Left lung (tissue), 10 donors: ENCODE data around the gene SYNE2. TPM values are rescaled to one million over a fixed set of nuclear protein-coding genes. Genes with fewer than 3 reads are reported as not detected.

Experiments used
- ATAC-seq: fragments of 200-7000 bp; cut with Tn5 transposase; one replicate; pipeline ENCODE4 v1.9.1; 2020; ENCODE audit warnings: moderate library complexity
- DNase-seq, 4 donors: peaks; one replicate each; pipeline ENCODE4 v3.0.0-alpha.2; 2013 to 2020
- H3K27ac ChIP-seq, 2 donors: fragments of 200-600 bp; sonication (generic) in 1 of 2; one replicate each; pipeline versions ENCODE4 v1.5.0 to v1.8.0; 2020 to 2021
- H3K27me3 ChIP-seq, 2 donors: fragments of 200-600 bp; sonication (generic) in 1 of 2; one replicate each; pipeline versions ENCODE4 v1.5.0 to v1.8.0; 2020 to 2021
- H3K36me3 ChIP-seq, 2 donors: fragments of 200-600 bp; sonication (generic) in 1 of 2; one replicate each; pipeline versions ENCODE4 v1.5.0 to v1.8.0; 2020 to 2021
- H3K4me1 ChIP-seq, 2 donors: fragments of 200-600 bp; one replicate each; pipeline ENCODE4 v1.8.0; 2021
- H3K4me3 ChIP-seq, 2 donors: fragments of 200-600 bp; sonication (generic) in 1 of 2; one replicate each; pipeline versions ENCODE4 v1.5.0 to v1.8.0; 2020 to 2021; ENCODE audit warnings: mild to moderate bottlenecking in 1 of 2
- H3K9me3 ChIP-seq, 2 donors: fragments of 200-600 bp; sonication (generic) in 1 of 2; one replicate each; pipeline versions ENCODE4 v1.5.0 to v1.8.0; 2020 to 2021
- intact Hi-C, 2 donors: fragments of 100-400 bp; cut with DNase I; formaldehyde crosslinking; loops; one replicate each; pipeline versions ENCODE4 v1.11.2 to v1.14.2; 2022
- polyA plus RNA-seq, 6 donors: library from polyadenylated mRNA; unstranded; fragments of 120-200 nt; gene quantifications; one replicate each; pipeline ENCODE4 v1.2.1, GENCODE V29; 2013; ENCODE audit not compliant: insufficient read length in 6 of 6
- total RNA-seq, 2 donors: library from RNA; stranded (reverse); fragmentation: NEBNext Ultra II Directional; extraction: Animal tissue kit (Norgen Biotek cat#: 25700); gene quantifications; one replicate each; pipeline ENCODE4 v1.2.1, GENCODE V29; 2021
- TF ChIP-seq, protein P1 (sequence below), 2 donors: fragments of 200-600 bp; sonication (generic) in 1 of 2; IDR thresholded peaks; one replicate each; pipeline versions ENCODE4 v1.5.0 to v1.8.0; 2021; ENCODE audit warnings: antibody characterized with exemption in 2 of 2
- donor health status: DM: no; HTN: yes; CAD: no.
- donor health status: DM: no; HTN: no; CAD: no.

The SYNE2 gene
- total and polyA plus RNA-seq, 8 donors: 59.6 to 109 (median 88.5) TPM

DNA sequence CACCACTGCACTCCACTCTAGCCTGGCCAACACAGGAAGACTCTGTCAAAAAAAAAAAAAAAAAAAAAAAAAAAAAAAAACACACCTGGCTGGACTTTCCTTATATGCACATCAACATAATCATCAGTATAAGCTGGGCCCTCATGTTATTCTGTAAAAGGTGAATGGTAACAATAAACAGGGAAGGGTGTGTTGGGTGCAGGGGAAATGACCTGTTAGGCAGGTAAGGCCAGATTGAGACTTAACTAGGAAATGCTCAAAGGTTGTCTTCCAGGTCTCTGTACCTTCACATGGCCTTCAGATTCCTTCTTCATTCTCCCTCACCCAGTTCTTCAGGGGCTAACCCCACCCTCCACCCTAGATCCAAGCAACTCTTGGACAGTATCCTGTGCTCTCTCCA lies 393.9 kb downstream of the SYNE2 start:
- H3K9me3 ChIP-seq: no peaks in the 10 kb centered on the region
- H3K36me3 ChIP-seq: no peaks in the 10 kb centered on the region
- intact Hi-C loops: no loop called here
- DNase-seq: no peak
- no peak overlapping the region for H3K27ac ChIP-seq
- TF ChIP-seq, protein P1, sequence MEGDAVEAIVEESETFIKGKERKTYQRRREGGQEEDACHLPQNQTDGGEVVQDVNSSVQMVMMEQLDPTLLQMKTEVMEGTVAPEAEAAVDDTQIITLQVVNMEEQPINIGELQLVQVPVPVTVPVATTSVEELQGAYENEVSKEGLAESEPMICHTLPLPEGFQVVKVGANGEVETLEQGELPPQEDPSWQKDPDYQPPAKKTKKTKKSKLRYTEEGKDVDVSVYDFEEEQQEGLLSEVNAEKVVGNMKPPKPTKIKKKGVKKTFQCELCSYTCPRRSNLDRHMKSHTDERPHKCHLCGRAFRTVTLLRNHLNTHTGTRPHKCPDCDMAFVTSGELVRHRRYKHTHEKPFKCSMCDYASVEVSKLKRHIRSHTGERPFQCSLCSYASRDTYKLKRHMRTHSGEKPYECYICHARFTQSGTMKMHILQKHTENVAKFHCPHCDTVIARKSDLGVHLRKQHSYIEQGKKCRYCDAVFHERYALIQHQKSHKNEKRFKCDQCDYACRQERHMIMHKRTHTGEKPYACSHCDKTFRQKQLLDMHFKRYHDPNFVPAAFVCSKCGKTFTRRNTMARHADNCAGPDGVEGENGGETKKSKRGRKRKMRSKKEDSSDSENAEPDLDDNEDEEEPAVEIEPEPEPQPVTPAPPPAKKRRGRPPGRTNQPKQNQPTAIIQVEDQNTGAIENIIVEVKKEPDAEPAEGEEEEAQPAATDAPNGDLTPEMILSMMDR (IDR thresholded peaks at IDR 0.05): no peak
- no peak overlapping the region for H3K4me3 ChIP-seq
- no peaks in the 10 kb centered on the region for H3K4me1 ChIP-seq
- no peak for ATAC-seq
- H3K27me3 ChIP-seq: no peaks in the 10 kb centered on the region

DNA sequence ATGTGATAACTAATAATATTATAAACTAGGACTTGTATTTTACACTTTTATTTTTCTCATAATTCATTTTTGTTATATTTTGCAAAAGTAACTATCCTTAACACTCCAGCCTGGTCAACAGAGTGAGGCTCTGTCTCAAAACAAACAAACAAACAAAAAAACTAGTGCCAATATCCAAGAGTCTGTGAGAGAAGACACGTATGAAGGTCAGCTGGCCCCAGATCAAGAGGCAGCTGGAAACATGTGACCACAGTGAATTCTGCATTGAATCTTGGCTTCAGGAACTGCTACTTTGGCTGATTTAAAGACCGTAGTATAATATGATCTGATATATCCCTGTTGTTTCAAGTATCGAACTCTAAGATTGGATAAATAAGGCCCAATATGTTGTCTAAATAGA lies 394.4 kb downstream of the SYNE2 start:
- Histone ChIP-seq H3K4me3 (no peak overlapping the region), H3K36me3 (no peaks in the 10 kb centered on the region), H3K27me3 (no peaks in the 10 kb centered on the region), H3K9me3 (no peaks in the 10 kb centered on the region), H3K4me1 (no peaks in the 10 kb centered on the region), H3K27ac (no peak overlapping the region)
- intact Hi-C loops: no loop called here
- no peak for ATAC-seq
- DNase-seq: peak in 1 of 4 donors; percentile 58
- TF ChIP-seq, protein P1 (IDR thresholded peaks at IDR 0.05): no peak

DNA sequence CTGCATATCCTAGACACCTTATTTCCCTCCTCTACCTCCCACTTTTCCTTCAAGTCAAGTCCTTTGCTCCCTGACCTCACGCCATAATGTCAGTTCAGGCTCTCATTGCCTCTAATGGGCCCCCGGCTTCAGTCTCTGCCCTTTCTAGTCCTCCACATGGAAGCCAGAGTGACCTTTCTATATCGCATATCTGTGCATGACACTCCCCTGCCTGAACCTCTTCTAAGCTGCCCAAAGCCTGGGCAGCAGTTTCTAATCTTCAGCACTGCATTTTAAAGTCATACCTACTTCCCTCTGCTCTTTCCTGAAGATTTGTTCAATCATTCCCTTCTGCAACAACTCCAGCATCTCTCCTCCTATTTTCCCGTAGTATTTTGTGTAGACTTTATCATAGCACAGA lies 395.9 kb downstream of the SYNE2 start:
- H3K27ac ChIP-seq: no peak overlapping the region
- intact Hi-C loops: no loop called here
- no peaks in the 10 kb centered on the region for H3K4me1 ChIP-seq
- ATAC-seq (no peak), DNase-seq (no peak)
- no peaks in the 10 kb centered on the region for H3K27me3 ChIP-seq
- H3K4me3 ChIP-seq: no peak overlapping the region
- no peaks in the 10 kb centered on the region for H3K36me3 ChIP-seq
- no peaks in the 10 kb centered on the region for H3K9me3 ChIP-seq
- TF ChIP-seq, protein P1 (IDR thresholded peaks at IDR 0.05): no peak

DNA sequence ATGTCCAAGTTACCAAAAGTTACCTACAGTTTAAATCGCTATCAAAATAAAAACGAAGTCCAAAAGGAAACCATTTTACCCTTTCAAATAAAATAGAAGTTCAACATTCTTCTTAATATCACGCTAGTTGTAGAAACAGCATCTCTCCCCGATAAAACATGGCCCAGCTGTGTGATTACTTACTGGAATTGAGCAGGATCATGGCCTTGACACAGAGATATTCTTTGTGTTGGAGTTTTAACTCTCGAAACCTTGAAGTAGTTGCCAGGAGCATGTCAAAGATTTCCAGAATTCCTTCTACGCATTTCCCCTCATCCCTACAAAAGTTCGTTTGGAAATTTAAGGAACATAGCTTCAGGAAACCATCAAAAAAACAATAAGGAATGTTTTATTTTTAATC lies 396.6 kb downstream of the SYNE2 start:
- H3K27ac ChIP-seq: no peak overlapping the region
- intact Hi-C loops: no loop called here
- no peak for ATAC-seq

DNA sequence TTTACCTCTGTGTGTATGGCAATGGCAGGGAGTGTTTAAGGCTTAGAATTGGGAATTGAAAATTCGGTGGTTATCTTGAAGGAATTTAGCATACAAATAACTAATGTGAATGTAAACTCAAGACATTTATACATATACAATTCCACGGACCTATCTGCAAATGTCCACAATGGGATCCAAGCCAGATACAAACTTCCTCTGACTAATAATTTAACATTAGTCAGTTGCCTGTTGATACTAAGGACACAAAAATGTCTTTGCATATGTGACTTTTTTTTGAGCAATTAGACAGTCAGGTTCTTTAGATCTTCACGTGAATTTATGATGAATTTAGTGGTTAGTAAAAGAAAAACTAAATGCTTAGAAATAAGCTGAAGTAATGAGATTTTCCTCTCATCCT lies 400.9 kb downstream of the SYNE2 start:
- Histone ChIP-seq H3K9me3 (no peaks in the 10 kb centered on the region), H3K27me3 (no peaks in the 10 kb centered on the region), H3K27ac (no peak overlapping the region), H3K4me1 (no peaks in the 10 kb centered on the region), H3K4me3 (no peak overlapping the region), H3K36me3 (no peaks in the 10 kb centered on the region)
- no peak for ATAC-seq
- DNase-seq: no peak
- intact Hi-C loops: no loop called here
- TF ChIP-seq, protein P1 (IDR thresholded peaks at IDR 0.05): no peak

More for the DNA sequence above, 396.6 kb downstream of the SYNE2 start:
- Histone ChIP-seq H3K4me3 (no peak overlapping the region), H3K36me3 (no peaks in the 10 kb centered on the region), H3K9me3 (no peaks in the 10 kb centered on the region), H3K27me3 (no peaks in the 10 kb centered on the region), H3K4me1 (no peaks in the 10 kb centered on the region)
- TF ChIP-seq, protein P1 (IDR thresholded peaks at IDR 0.05): no peak
- peak in 1 of 4 donors; percentile 29 for DNase-seq
